Measurements from ENCODE around the gene RNGTT. TPM values are rescaled to one million over a fixed set of nuclear protein-coding genes. Genes with fewer than 3 reads are reported as not detected.

RNGTT gene
- total RNA-seq, 1 donor from 2014 or later, result 14.4 TPM

- Histone ChIP-seq H3K27me3 (ENCODE audit: control insufficient read depth, insufficient read depth, low read length) (peaks cover 6% of the 10 kb centered on the region), H3K4me3 (ENCODE audit: low read depth, low read length) (no peak overlapping the region), H3K36me3 (ENCODE audit: control insufficient read depth, insufficient read depth, low read length) (no peaks in the 10 kb centered on the region)
- DNase-seq (ENCODE audit: low read depth), result no peak
- TF ChIP-seq CTCF (IDR thresholded peaks at IDR 0.05; ENCODE audit: insufficient read depth, low read length, poor library complexity, severe bottlenecking), result no peak
These were observed 374.5 kb downstream of the RNGTT start for GRCh38 chr6:88588938-88589337.

- Histone ChIP-seq H3K4me3 (ENCODE audit: low read depth, low read length) (no peak overlapping the region), H3K36me3 (ENCODE audit: control insufficient read depth, insufficient read depth, low read length) (no peaks in the 10 kb centered on the region), H3K27me3 (ENCODE audit: control insufficient read depth, insufficient read depth, low read length) (peaks cover 6% of the 10 kb centered on the region)
- DNase-seq (ENCODE audit: low read depth), result no peak
- no peak for TF ChIP-seq CTCF (IDR thresholded peaks at IDR 0.05; ENCODE audit: insufficient read depth, low read length, poor library complexity, severe bottlenecking)
These were observed 376.3 kb downstream of the RNGTT start for GRCh38 chr6:88587150-88587520.

GRCh38 chr6:88586371-88587149, 376.9 kb downstream of the RNGTT start:
- no peaks in the 10 kb centered on the region for H3K36me3 ChIP-seq (ENCODE audit: control insufficient read depth, insufficient read depth, low read length)
- peaks cover 6% of the 10 kb centered on the region for H3K27me3 ChIP-seq (ENCODE audit: control insufficient read depth, insufficient read depth, low read length)
- DNase-seq (ENCODE audit: low read depth), result no peak
- TF ChIP-seq CTCF (IDR thresholded peaks at IDR 0.05; ENCODE audit: insufficient read depth, low read length, poor library complexity, severe bottlenecking), result no peak
- no peak overlapping the region for H3K4me3 ChIP-seq (ENCODE audit: low read depth, low read length)

GRCh38 chr6:88585276-88585692, 378.1 kb downstream of the RNGTT start:
- TF ChIP-seq CTCF (IDR thresholded peaks at IDR 0.05; ENCODE audit: insufficient read depth, low read length, poor library complexity, severe bottlenecking), result no peak
- Histone ChIP-seq H3K27me3 (ENCODE audit: control insufficient read depth, insufficient read depth, low read length) (peaks cover 6% of the 10 kb centered on the region), H3K36me3 (ENCODE audit: control insufficient read depth, insufficient read depth, low read length) (no peaks in the 10 kb centered on the region), H3K4me3 (ENCODE audit: low read depth, low read length) (no peak overlapping the region)
- DNase-seq (ENCODE audit: low read depth), result no peak

- TF ChIP-seq CTCF (IDR thresholded peaks at IDR 0.05; ENCODE audit: insufficient read depth, low read length, poor library complexity, severe bottlenecking), result no peak
- Histone ChIP-seq H3K27me3 (ENCODE audit: control insufficient read depth, insufficient read depth, low read length) (peaks cover 6% of the 10 kb centered on the region), H3K36me3 (ENCODE audit: control insufficient read depth, insufficient read depth, low read length) (no peaks in the 10 kb centered on the region), H3K4me3 (ENCODE audit: low read depth, low read length) (no peak overlapping the region)
- DNase-seq (ENCODE audit: low read depth), result no peak
These were observed 378.7 kb downstream of the RNGTT start for GRCh38 chr6:88584581-88585275.
